H1 (cell line): ENCODE results near the gene SCNN1G. TPM values are rescaled to one million over a fixed set of nuclear protein-coding genes. Genes with fewer than 3 reads are reported as not detected.

ENCODE experiments used
- CTCF ChIA-PET: fragments of 300-600 bp; sonication (Branson Sonifier 250); formaldehyde crosslinking; loops from one replicate; lab custom pipeline; 2021; ENCODE audit not compliant: partially characterized antibody; lab: Charles Lee
- POLR2A ChIA-PET: fragments of 300-600 bp; sonication (Branson Sonifier 250); formaldehyde crosslinking; loops from one replicate; lab custom pipeline; 2021; ENCODE audit warnings: inconsistent platforms; ENCODE audit not compliant: partially characterized antibody; lab: Charles Lee
- DNase-seq, 2 experiments: peaks; one replicate each; pipeline versions ENCODE4 v3.0.0 to v3.0.0-alpha.2; 2010 to 2022; ENCODE audit warnings: low spot score in 2 of 2, low read depth in 1 of 2, mixed read lengths in 1 of 2
- FAIRE-seq: peaks from 2 replicates; lab custom pipeline; 2011; peaks lifted over from hg19 to GRCh38; lab: Jason Lieb, UNC
- H2AFZ ChIP-seq: 2 replicates; pipeline ENCODE4 v1.8.1; 2012; ENCODE audit warnings: low read length, inconsistent platforms
- H2AK5ac ChIP-seq: 2 replicates; pipeline ENCODE4 v1.6.1; 2013; ENCODE audit warnings: low read depth, low read length
- H2BK120ac ChIP-seq: replicated peaks from 2 replicates; pipeline ENCODE3; 2013; ENCODE audit warnings: low read depth, low read length, inconsistent platforms
- H2BK12ac ChIP-seq: 2 replicates; pipeline ENCODE4 v1.6.1; 2013; ENCODE audit warnings: low read depth, low read length
- H2BK15ac ChIP-seq: 2 replicates; pipeline ENCODE4 v1.6.1; 2013; ENCODE audit warnings: low read length
- H2BK20ac ChIP-seq: 2 replicates; pipeline ENCODE4 v1.6.1; 2013; ENCODE audit warnings: low read length
- H2BK5ac ChIP-seq: 2 replicates; pipeline ENCODE4 v1.6.1; 2013; ENCODE audit warnings: low read depth, low read length
- H3K14ac ChIP-seq: 2 replicates; pipeline ENCODE4 v1.6.1; 2013; ENCODE audit warnings: inconsistent platforms; ENCODE audit not compliant: insufficient read length
- H3K18ac ChIP-seq: 2 replicates; pipeline ENCODE4 v1.6.1; 2013; ENCODE audit warnings: low read length; ENCODE audit errors: extremely low read depth
- H3K23ac ChIP-seq: 2 replicates; pipeline ENCODE4 v1.6.1; 2013; ENCODE audit warnings: inconsistent platforms; ENCODE audit not compliant: insufficient read length
- H3K23me2 ChIP-seq: 2 replicates; pipeline ENCODE4 v1.6.1; 2013; ENCODE audit warnings: low read depth, low read length
- H3K27ac ChIP-seq: 2 replicates; pipeline ENCODE4 v1.6.1; 2011; ENCODE audit warnings: low read depth, low read length, inconsistent platforms
- H3K27me3 ChIP-seq, 4 experiments: replicated peaks in 1 of 4; 1 replicate in 1 of 4; 2 replicates in 3 of 4; pipeline versions ENCODE4 v1.6.1 to v1.8.1; 2011 to 2013; ENCODE audit warnings: low read length in 3 of 4, mild to moderate bottlenecking in 3 of 4, inconsistent platforms in 2 of 4, mixed read lengths in 2 of 4, moderate library complexity in 1 of 4; ENCODE audit not compliant: control insufficient read depth in 3 of 4, insufficient read depth in 3 of 4; ENCODE audit errors: extremely low read depth in 1 of 4
- H3K36me3 ChIP-seq, 4 experiments: 2 replicates each; pipeline versions ENCODE4 v1.6.1 to v1.8.1; 2011 to 2013; ENCODE audit warnings: mild to moderate bottlenecking in 4 of 4, low read length in 3 of 4, moderate library complexity in 2 of 4, control low read depth in 1 of 4, inconsistent platforms in 1 of 4; ENCODE audit not compliant: insufficient read depth in 4 of 4, control insufficient read depth in 2 of 4
- H3K4ac ChIP-seq: replicated peaks from 2 replicates; pipeline ENCODE3; 2013; ENCODE audit warnings: low read length, low read depth, mixed read lengths, inconsistent platforms; ENCODE audit not compliant: insufficient read length
- H3K4me1 ChIP-seq, 4 experiments: replicated peaks in 1 of 4; 1 replicate in 1 of 4; 2 replicates in 3 of 4; pipeline versions ENCODE4 v1.6.1 to v1.8.1; 2011 to 2013; ENCODE audit warnings: low read length in 3 of 4, inconsistent platforms in 2 of 4, mixed read lengths in 1 of 4; ENCODE audit not compliant: insufficient read depth in 4 of 4, control insufficient read depth in 3 of 4
- H3K4me2 ChIP-seq, 2 experiments: 2 replicates each; pipeline versions ENCODE4 v1.6.1 to v1.8.1; 2011 to 2013; ENCODE audit warnings: low read depth in 2 of 2, low read length in 2 of 2, control low read depth in 1 of 2, inconsistent platforms in 1 of 2, mild to moderate bottlenecking in 1 of 2; ENCODE audit not compliant: insufficient read depth in 1 of 2
- H3K4me3 ChIP-seq, 4 experiments: fragments of 200-600, 300-600 bp in 1 of 4; sonication (generic), shearing (Covaris generic), sonication (Bioruptor Twin) in 1 of 4; 2 replicates each; pipeline versions ENCODE4 v1.5.1 to v1.8.1; 2011 to 2016; ENCODE audit warnings: low read length in 4 of 4, low read depth in 3 of 4, control low read depth in 2 of 4, inconsistent platforms in 2 of 4, mild to moderate bottlenecking in 2 of 4, mixed read lengths in 1 of 4, moderate library complexity in 1 of 4; ENCODE audit not compliant: insufficient read depth in 2 of 4; ENCODE audit errors: extremely low read depth in 1 of 4
- H3K56ac ChIP-seq: replicated peaks from 2 replicates; pipeline ENCODE3; 2013; ENCODE audit warnings: low read depth, mild to moderate bottlenecking, mixed read lengths, low read length, inconsistent platforms; ENCODE audit not compliant: insufficient read length
- H3K79me1 ChIP-seq: 2 replicates; pipeline ENCODE4 v1.6.1; 2013; ENCODE audit warnings: low read depth, low read length, control low read depth
- H3K79me2 ChIP-seq, 2 experiments: 2 replicates each; pipeline versions ENCODE4 v1.6.1 to v1.8.1; 2012 to 2013; ENCODE audit warnings: low read length in 2 of 2, mild to moderate bottlenecking in 2 of 2, inconsistent platforms in 1 of 2; ENCODE audit not compliant: insufficient read depth in 2 of 2, control insufficient read depth in 1 of 2
- H3K9ac ChIP-seq, 4 experiments: replicated peaks in 1 of 4; 1 replicate in 1 of 4; 2 replicates in 3 of 4; pipeline versions ENCODE4 v1.6.1 to v1.8.1; 2011 to 2013; ENCODE audit warnings: low read depth in 3 of 4, low read length in 3 of 4, control low read depth in 2 of 4, mild to moderate bottlenecking in 2 of 4, moderate library complexity in 2 of 4, inconsistent platforms in 1 of 4; ENCODE audit errors: extremely low read depth in 1 of 4
- H3K9me3 ChIP-seq, 2 experiments: 2 replicates each; pipeline versions ENCODE4 v1.6.1 to v1.8.1; 2012 to 2013; ENCODE audit warnings: mild to moderate bottlenecking in 2 of 2, moderate library complexity in 2 of 2, control low read depth in 1 of 2, inconsistent platforms in 1 of 2, low read depth in 1 of 2, low read length in 1 of 2, mixed read lengths in 1 of 2; ENCODE audit not compliant: insufficient read depth in 2 of 2
- H4K20me1 ChIP-seq, 2 experiments: replicated peaks in 1 of 2; 2 replicates each; pipeline versions ENCODE3 to v1.8.1; 2011 to 2013; ENCODE audit warnings: inconsistent platforms in 2 of 2, low read length in 2 of 2, mild to moderate bottlenecking in 1 of 2; ENCODE audit not compliant: insufficient read depth in 2 of 2, control insufficient read depth in 1 of 2
- H4K5ac ChIP-seq: 2 replicates; pipeline ENCODE4 v1.6.1; 2013; ENCODE audit warnings: low read length, low read depth, mixed read lengths, inconsistent platforms; ENCODE audit not compliant: insufficient read length
- H4K8ac ChIP-seq: 2 replicates; pipeline ENCODE4 v1.8.0; 2013; ENCODE audit warnings: mild to moderate bottlenecking, moderate library complexity, low read length, inconsistent platforms; ENCODE audit not compliant: insufficient read depth; ENCODE audit errors: extremely low read depth
- H4K91ac ChIP-seq: replicated peaks from 2 replicates; pipeline ENCODE3; 2013; ENCODE audit warnings: low read length, mixed read lengths, inconsistent platforms; ENCODE audit not compliant: insufficient read length
- ASH2L ChIP-seq: fragments of 200-600, 300-600 bp; sonication (generic); IDR thresholded peaks from one replicate; pipeline ENCODE4 v1.7.1; 2017; ENCODE audit warnings: low read length
- CBX5 ChIP-seq: fragments of 300-800, 300-1000 bp; sonication (generic); IDR thresholded peaks from 2 replicates; pipeline ENCODE4 v1.7.1; 2016; ENCODE audit warnings: antibody characterized with exemption, low read length, low read depth
- CHD2 ChIP-seq: IDR thresholded peaks from 2 replicates; pipeline ENCODE4 v1.6.1; 2012; ENCODE audit warnings: low read length, improper control_type of control experiment
- GABPA ChIP-seq: IDR thresholded peaks from 2 replicates; pipeline ENCODE4 v1.6.1; 2011; ENCODE audit warnings: mild to moderate bottlenecking, low read length, moderate library complexity, borderline replicate concordance; ENCODE audit not compliant: insufficient read depth
- JUN ChIP-seq: IDR thresholded peaks from 2 replicates; pipeline ENCODE4 v1.6.1; 2011; ENCODE audit warnings: low read depth, mild to moderate bottlenecking, improper control_type of control experiment, low read length
- PHF8 ChIP-seq: fragments of 200-600 bp; sonication (generic); conservative IDR thresholded peaks from 2 replicates; pipeline ENCODE4 v1.7.1; 2012; ENCODE audit warnings: low read depth, mild to moderate bottlenecking, inconsistent platforms, low read length, moderate library complexity
- SAP30 ChIP-seq: fragments of 300-600 bp; sonication (generic); IDR thresholded peaks from 2 replicates; pipeline ENCODE4 v1.7.1; 2012; ENCODE audit warnings: low read length, moderate library complexity, mild to moderate bottlenecking, inconsistent platforms; ENCODE audit not compliant: insufficient read depth, insufficient replicate concordance
- SP2 ChIP-seq: IDR thresholded peaks from 2 replicates; pipeline ENCODE4 v1.6.1; 2012; ENCODE audit warnings: mild to moderate bottlenecking, low read length, inconsistent platforms
- TAF1 ChIP-seq: IDR thresholded peaks from 2 replicates; pipeline ENCODE4 v1.6.1; 2011; ENCODE audit warnings: mild to moderate bottlenecking, low read depth, low read length
- polyA plus RNA-seq, 7 experiments: library from polyadenylated mRNA; depleted of rRNA in 3 of 7; stranded (reverse) in 5 of 7; unstranded in 2 of 7; fragments of >200 nt in 5 of 7; fragments of 200-250 nt in 2 of 7; gene quantifications; 1 replicate in 5 of 7; 2 replicates in 1 of 7; 4 replicates in 1 of 7; pipeline versions ENCODE4 v1.2.1 to v1.2.3, GENCODE V29; 2011 to 2013; ENCODE audit warnings: missing spikeins in 2 of 7, mixed read lengths in 2 of 7
- total RNA-seq: library from RNA; stranded (reverse); fragmentation: NEBNext Ultra II Directional; extraction: Animal tissue kit (Norgen Biotek cat#: 25700); gene quantifications from 2 replicates; pipeline ENCODE4 v1.2.1, GENCODE V29; 2021

The SCNN1G gene
- total and polyA plus RNA-seq, 2 of the 8 experiments (the other 6 are each of a cell fraction or from before 2014, with no cell fraction given): 0.73 to 1.1 TPM

DNA sequence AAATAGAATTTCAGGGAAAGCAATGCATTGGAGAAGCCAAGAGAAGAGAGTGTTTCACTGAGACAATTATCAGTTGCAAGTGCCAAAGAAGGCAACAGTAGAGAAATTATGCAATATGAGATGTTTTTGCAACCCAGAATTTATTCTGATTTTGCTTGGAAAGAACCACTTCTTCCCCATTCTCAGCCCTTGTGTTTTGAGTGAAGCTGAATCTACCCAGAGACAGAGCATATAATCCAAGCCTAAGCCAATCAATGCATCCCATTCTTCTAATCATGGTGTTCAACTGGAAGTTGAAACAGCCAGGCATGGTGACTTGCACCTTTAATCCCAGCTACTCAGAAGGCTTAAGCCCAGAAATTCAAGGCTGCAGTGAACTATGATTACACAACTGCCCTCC is 6.9 kb upstream of the SCNN1G start:
- Histone ChIP-seq H3K4me2 (no peak overlapping the region), H2BK15ac (no peak overlapping the region), H2AFZ (no peak overlapping the region), H2AK5ac (no peak overlapping the region), H4K8ac (no peak overlapping the region), H4K5ac (no peak overlapping the region), H3K4me1 (peaks cover 0 to 3% (median 0%) of the 10 kb centered on the region in 4 experiments; a peak in 1 of 7 replicates), H3K79me1 (no peaks in the 10 kb centered on the region), H2BK12ac (no peak overlapping the region), H2BK120ac (no peak overlapping the region), H3K14ac (no peak overlapping the region), H3K9ac (no peak overlapping the region), H3K27me3 (no peaks in the 10 kb centered on the region; a peak in 1 of 7 replicates), H4K20me1 (no peaks in the 10 kb centered on the region), H3K56ac (no peak overlapping the region), H3K4me3 (no peak overlapping the region), H3K9me3 (no peaks in the 10 kb centered on the region), H3K18ac (no peak overlapping the region), H3K27ac (no peak overlapping the region), H2BK5ac (no peak overlapping the region), H3K79me2 (no peaks in the 10 kb centered on the region), H4K91ac (no peak overlapping the region), H2BK20ac (no peak overlapping the region), H3K4ac (no peak overlapping the region), H3K23me2 (no peaks in the 10 kb centered on the region), H3K36me3 (no peaks in the 10 kb centered on the region), H3K23ac (no peak overlapping the region)
- no peak for FAIRE-seq
- POLR2A ChIA-PET: no interaction called here
- CTCF ChIA-PET: interaction anchor here (0.7 to 14.8 kb wide), 2 partner anchors 16 to 259 kb away, joined by 3 to 178 read pairs; no protein-coding TSS in a partner anchor
- TF ChIP-seq CHD2 (no peak), SAP30 (no peak), CBX5 (no peak), PHF8 (no peak), SP2 (no peak), TAF1 (no peak), JUN (no peak), GABPA (no peak), ASH2L (no peak)
- no peak for DNase-seq
